Measurements from ENCODE around the gene TJAP1.
"Not testable (repeated sequence)": the region's sequence is repeated elsewhere in the genome, so short reads cannot be mapped to it uniquely, and the experiment has no call there.

Gene TJAP1

GRCh38 chr6:43490523-43490939 is 13.2 kb downstream of the TJAP1 start:
- no peak overlapping the region for H3K9ac ChIP-seq (ENCODE audit: low read length)
- H3K36me3 ChIP-seq (ENCODE audit: control insufficient read depth, insufficient read depth, low read length), result no peaks in the 10 kb centered on the region
- no peaks in the 10 kb centered on the region for H3K9me3 ChIP-seq (ENCODE audit: control insufficient read depth, low read length)
- H3K4me1 ChIP-seq (ENCODE audit: control insufficient read depth, insufficient read depth, low read length), result peaks cover 38% of the 10 kb centered on the region
- no peaks in the 10 kb centered on the region for H3K27me3 ChIP-seq (ENCODE audit: control insufficient read depth, insufficient read depth, low read length)
- H3K4me3 ChIP-seq (ENCODE audit: low read length), result no peak overlapping the region

GRCh38 chr6:43491750-43492661 is 14.6 kb downstream of the TJAP1 start:
- H3K4me1 ChIP-seq (ENCODE audit: control insufficient read depth, insufficient read depth, low read length), result peaks cover 48% of the 10 kb centered on the region
- H3K4me3 ChIP-seq (ENCODE audit: low read length), result no peak overlapping the region
- H3K9me3 ChIP-seq (ENCODE audit: control insufficient read depth, low read length), result no peaks in the 10 kb centered on the region
- H3K36me3 ChIP-seq (ENCODE audit: control insufficient read depth, insufficient read depth, low read length), result no peaks in the 10 kb centered on the region
- H3K9ac ChIP-seq (ENCODE audit: low read length), result no peak overlapping the region
- no peaks in the 10 kb centered on the region for H3K27me3 ChIP-seq (ENCODE audit: control insufficient read depth, insufficient read depth, low read length)

- no peak overlapping the region for H3K4me3 ChIP-seq (ENCODE audit: low read length)
- H3K4me1 ChIP-seq (ENCODE audit: control insufficient read depth, insufficient read depth, low read length), result peaks cover 48% of the 10 kb centered on the region
- no peak overlapping the region for H3K9ac ChIP-seq (ENCODE audit: low read length)
Observed at GRCh38 chr6:43492673-43493072, 15.3 kb downstream of the TJAP1 start.

GRCh38 chr6:43493230-43493629 is 15.9 kb downstream of the TJAP1 start:
- H3K27me3 ChIP-seq (ENCODE audit: control insufficient read depth, insufficient read depth, low read length), result no peaks in the 10 kb centered on the region
- H3K36me3 ChIP-seq (ENCODE audit: control insufficient read depth, insufficient read depth, low read length), result peaks cover 9% of the 10 kb centered on the region
- H3K9me3 ChIP-seq (ENCODE audit: control insufficient read depth, low read length), result no peaks in the 10 kb centered on the region
- no peak overlapping the region for H3K4me3 ChIP-seq (ENCODE audit: low read length)
- H3K9ac ChIP-seq (ENCODE audit: low read length), result no peak overlapping the region
- peaks cover 48% of the 10 kb centered on the region for H3K4me1 ChIP-seq (ENCODE audit: control insufficient read depth, insufficient read depth, low read length)

More at GRCh38 chr6:43492673-43493072, 15.3 kb downstream of the TJAP1 start:
- Histone ChIP-seq H3K27me3 (ENCODE audit: control insufficient read depth, insufficient read depth, low read length) (no peaks in the 10 kb centered on the region), H3K9me3 (ENCODE audit: control insufficient read depth, low read length) (no peaks in the 10 kb centered on the region), H3K36me3 (ENCODE audit: control insufficient read depth, insufficient read depth, low read length) (peaks cover 4% of the 10 kb centered on the region)

DNA sequence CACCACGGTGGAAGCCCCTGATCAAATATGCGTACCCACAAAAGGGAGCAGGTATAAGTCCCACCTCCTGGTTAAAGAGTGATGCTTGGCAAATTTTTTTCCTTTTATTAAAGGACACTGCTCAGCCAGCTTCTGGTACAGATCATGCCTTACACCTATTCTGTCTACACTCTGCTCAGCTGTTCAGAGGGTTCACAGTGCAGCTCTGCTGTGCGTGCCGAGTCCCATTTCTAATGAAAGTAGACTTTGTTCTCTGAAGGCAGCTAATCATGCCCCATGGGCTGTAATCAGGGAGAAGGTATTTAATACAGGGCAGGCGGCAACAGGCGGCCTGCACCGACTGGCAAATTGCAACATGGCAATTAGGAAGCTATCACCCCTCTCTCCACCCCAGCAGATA is 16.5 kb downstream of the TJAP1 start:
- H3K9me3 ChIP-seq (ENCODE audit: control insufficient read depth, low read length), result no peaks in the 10 kb centered on the region
- no peaks in the 10 kb centered on the region for H3K27me3 ChIP-seq (ENCODE audit: control insufficient read depth, insufficient read depth, low read length)
- no peak overlapping the region for H3K9ac ChIP-seq (ENCODE audit: low read length)
- peaks cover 9% of the 10 kb centered on the region for H3K36me3 ChIP-seq (ENCODE audit: control insufficient read depth, insufficient read depth, low read length)
- H3K4me3 ChIP-seq (ENCODE audit: low read length), result no peak overlapping the region
- H3K4me1 ChIP-seq (ENCODE audit: control insufficient read depth, insufficient read depth, low read length), result peaks cover 48% of the 10 kb centered on the region

DNA sequence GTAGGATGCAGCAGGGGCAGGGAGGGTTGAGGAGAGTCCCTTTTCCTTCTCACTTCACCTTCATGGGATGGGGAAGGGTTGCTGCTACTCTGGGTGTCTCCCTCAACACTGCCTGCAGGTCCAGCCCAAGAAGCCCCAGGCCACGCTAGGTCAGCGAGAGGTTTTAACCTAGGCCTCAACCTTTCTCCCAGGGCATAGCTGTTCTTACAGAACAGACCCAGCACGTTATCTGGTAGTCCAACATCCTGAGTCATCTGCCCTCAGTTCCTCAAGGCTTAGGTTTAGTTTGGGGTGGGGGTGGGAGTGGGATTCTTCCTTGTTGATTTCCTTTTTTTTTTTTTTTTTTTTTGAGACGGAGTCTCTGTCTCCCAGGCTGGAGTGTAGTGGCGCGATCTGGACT is 17.0 kb downstream of the TJAP1 start:
- Histone ChIP-seq H3K4me1 (ENCODE audit: control insufficient read depth, insufficient read depth, low read length) (peaks cover 48% of the 10 kb centered on the region), H3K27me3 (ENCODE audit: control insufficient read depth, insufficient read depth, low read length) (no peaks in the 10 kb centered on the region), H3K36me3 (ENCODE audit: control insufficient read depth, insufficient read depth, low read length) (peaks cover 12% of the 10 kb centered on the region), H3K4me3 (ENCODE audit: low read length) (no peak overlapping the region), H3K9me3 (ENCODE audit: control insufficient read depth, low read length) (no peaks in the 10 kb centered on the region), H3K9ac (ENCODE audit: low read length) (no peak overlapping the region)

DNA sequence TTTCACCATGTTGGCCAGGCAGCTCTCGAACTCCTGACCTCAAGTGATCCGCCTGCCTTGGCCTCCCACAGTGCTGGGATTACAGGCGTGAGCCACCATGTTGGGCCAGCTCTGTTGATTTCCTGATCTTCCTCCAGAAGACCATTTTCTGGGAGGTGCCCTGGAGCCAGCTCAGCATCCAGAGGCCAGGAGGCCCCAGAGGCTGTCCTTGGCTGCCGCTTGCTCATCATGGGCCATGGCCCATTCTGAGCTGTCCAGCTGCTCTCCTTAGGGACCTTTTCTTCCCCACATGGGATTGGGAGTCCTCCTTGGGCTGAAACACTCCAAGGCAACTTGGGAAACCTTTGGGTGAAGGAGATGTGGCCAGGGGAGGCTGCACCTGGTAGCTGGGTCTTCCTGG is 17.4 kb downstream of the TJAP1 start:
- H3K4me1 ChIP-seq (ENCODE audit: control insufficient read depth, insufficient read depth, low read length), result peaks cover 48% of the 10 kb centered on the region

GRCh38 chr6:43495409-43495941 is 18.1 kb downstream of the TJAP1 start:
- Histone ChIP-seq H3K27me3 (ENCODE audit: control insufficient read depth, insufficient read depth, low read length) (no peaks in the 10 kb centered on the region), H3K9ac (ENCODE audit: low read length) (no peak overlapping the region), H3K9me3 (ENCODE audit: control insufficient read depth, low read length) (no peaks in the 10 kb centered on the region), H3K36me3 (ENCODE audit: control insufficient read depth, insufficient read depth, low read length) (peaks cover 24% of the 10 kb centered on the region), H3K4me3 (ENCODE audit: low read length) (no peak overlapping the region), H3K4me1 (ENCODE audit: control insufficient read depth, insufficient read depth, low read length) (peaks cover 48% of the 10 kb centered on the region)

More for the DNA sequence above, 17.4 kb downstream of the TJAP1 start:
- Histone ChIP-seq H3K4me3 (ENCODE audit: low read length) (no peak overlapping the region), H3K27me3 (ENCODE audit: control insufficient read depth, insufficient read depth, low read length) (no peaks in the 10 kb centered on the region), H3K36me3 (ENCODE audit: control insufficient read depth, insufficient read depth, low read length) (peaks cover 17% of the 10 kb centered on the region), H3K9me3 (ENCODE audit: control insufficient read depth, low read length) (no peaks in the 10 kb centered on the region), H3K9ac (ENCODE audit: low read length) (no peak overlapping the region)

DNA sequence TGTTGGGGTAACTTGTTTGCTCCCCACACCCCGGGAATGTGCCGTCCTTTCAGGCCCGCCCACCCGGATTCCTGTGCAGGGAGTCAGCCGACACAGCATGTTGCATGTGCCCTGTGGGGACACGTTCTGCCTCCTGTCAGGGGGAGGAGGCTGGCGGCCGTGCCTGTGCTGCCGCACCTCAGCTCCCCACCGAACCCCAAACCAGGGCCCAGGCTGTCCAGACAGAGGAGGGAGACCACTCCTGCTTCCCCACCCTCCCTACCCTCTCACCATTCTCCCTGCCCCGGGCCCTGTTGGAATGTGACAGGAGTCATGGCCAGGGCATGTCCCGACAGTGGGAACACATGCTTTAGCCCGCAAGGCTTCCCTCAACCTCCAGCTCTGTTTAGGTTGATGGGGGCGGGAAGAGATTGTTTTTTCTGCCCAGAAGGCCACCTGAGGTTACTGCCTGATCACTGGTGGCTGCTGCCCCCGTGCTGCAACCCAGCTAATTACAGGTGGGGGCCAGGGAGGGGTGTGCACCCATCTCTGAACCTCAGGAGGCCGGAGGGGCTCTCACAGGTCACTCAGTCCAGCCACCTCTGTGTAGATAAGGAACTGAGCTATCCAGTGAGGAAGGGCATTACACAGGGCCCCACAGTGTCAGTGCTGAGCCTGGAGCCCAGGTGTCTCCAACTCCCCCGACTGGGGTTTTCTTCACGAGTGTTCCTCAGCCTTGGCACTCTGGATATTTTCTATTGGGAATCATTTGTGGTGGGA is 19.2 kb downstream of the TJAP1 start:
- Histone ChIP-seq H3K36me3 (ENCODE audit: control insufficient read depth, insufficient read depth, low read length) (peaks cover 33% of the 10 kb centered on the region), H3K27me3 (ENCODE audit: control insufficient read depth, insufficient read depth, low read length) (no peaks in the 10 kb centered on the region), H3K4me1 (ENCODE audit: control insufficient read depth, insufficient read depth, low read length) (peaks cover 48% of the 10 kb centered on the region), H3K9ac (ENCODE audit: low read length) (peak overlapping the region; percentile 22), H3K9me3 (ENCODE audit: control insufficient read depth, low read length) (no peaks in the 10 kb centered on the region), H3K4me3 (ENCODE audit: low read length) (no peak overlapping the region)

DNA sequence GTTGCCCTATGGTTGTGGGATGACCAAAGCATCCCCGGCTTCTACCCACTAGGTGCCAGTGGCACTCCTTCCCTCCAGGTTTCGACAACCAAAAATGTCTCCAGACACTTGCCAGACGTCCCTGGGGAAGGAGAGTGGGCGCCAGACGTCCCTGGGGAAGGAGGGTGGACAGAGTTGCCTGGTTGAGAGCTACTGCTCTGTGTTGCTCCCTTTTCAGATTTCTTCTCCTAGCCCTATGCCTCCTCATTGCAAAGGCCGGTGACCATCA is 19.7 kb downstream of the TJAP1 start:
- H3K27me3 ChIP-seq (ENCODE audit: control insufficient read depth, insufficient read depth, low read length), result no peaks in the 10 kb centered on the region
- H3K9me3 ChIP-seq (ENCODE audit: control insufficient read depth, low read length), result no peaks in the 10 kb centered on the region
- peaks cover 45% of the 10 kb centered on the region for H3K4me1 ChIP-seq (ENCODE audit: control insufficient read depth, insufficient read depth, low read length)
- H3K4me3 ChIP-seq (ENCODE audit: low read length), result no peak overlapping the region
- H3K36me3 ChIP-seq (ENCODE audit: control insufficient read depth, insufficient read depth, low read length), result peaks cover 34% of the 10 kb centered on the region
- no peak overlapping the region for H3K9ac ChIP-seq (ENCODE audit: low read length)

DNA sequence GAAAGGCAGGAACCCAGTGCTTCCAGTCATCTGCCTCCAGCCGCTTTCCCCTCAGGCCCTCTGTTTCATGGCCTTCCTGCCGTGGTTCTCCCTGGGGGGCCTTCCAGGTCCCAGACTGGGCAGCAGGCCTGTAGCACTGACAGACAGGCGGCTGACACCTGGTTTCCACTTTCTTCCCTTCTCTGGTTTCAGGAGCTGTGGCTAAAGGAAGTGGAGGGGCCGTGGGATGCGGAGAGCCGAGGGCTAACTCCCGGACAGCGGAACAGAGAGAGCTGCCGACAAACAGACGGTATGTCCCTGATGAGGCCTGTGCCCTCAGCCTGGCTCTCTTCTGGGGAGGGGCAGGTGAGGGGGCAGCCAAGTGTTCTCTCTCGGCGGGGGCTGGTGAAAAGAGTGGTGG is 20.3 kb downstream of the TJAP1 start:
- H3K9ac ChIP-seq (ENCODE audit: low read length), result no peak overlapping the region
- no peak overlapping the region for H3K4me3 ChIP-seq (ENCODE audit: low read length)
- H3K27me3 ChIP-seq (ENCODE audit: control insufficient read depth, insufficient read depth, low read length), result no peaks in the 10 kb centered on the region
- H3K9me3 ChIP-seq (ENCODE audit: control insufficient read depth, low read length), result no peaks in the 10 kb centered on the region
- peaks cover 38% of the 10 kb centered on the region for H3K4me1 ChIP-seq (ENCODE audit: control insufficient read depth, insufficient read depth, low read length)
- H3K36me3 ChIP-seq (ENCODE audit: control insufficient read depth, insufficient read depth, low read length), result peaks cover 40% of the 10 kb centered on the region

DNA sequence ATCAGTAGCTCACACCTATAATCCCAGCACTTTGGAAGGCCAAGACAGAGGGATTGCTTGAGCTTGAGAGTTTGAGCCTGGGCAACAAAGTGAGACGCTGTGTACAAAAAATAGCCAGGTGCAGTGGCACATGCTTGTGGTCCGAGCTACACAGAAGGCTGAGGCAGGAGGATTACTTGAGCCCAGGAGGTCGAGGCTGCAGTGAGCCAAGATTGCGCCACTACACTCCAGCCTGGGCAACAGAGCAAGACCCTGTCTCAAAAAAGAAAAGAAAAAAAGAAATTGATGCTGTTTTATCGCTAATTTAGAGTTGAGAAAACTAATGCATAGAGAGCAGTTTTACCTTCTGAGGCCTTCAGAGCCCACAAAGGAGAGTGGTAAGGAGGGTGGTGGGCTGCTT is 20.9 kb downstream of the TJAP1 start:
- peaks cover 42% of the 10 kb centered on the region for H3K36me3 ChIP-seq (ENCODE audit: control insufficient read depth, insufficient read depth, low read length)

More for the DNA sequence above, 20.9 kb downstream of the TJAP1 start:
- H3K27me3 ChIP-seq (ENCODE audit: control insufficient read depth, insufficient read depth, low read length); H3K9me3 ChIP-seq (ENCODE audit: control insufficient read depth, low read length); H3K9ac ChIP-seq (ENCODE audit: low read length); H3K4me3 ChIP-seq (ENCODE audit: low read length): not testable (repeated sequence)
- peaks cover 32% of the 10 kb centered on the region for H3K4me1 ChIP-seq (ENCODE audit: control insufficient read depth, insufficient read depth, low read length)

All from mucosa of stomach (tissue), 1 donor.